Liver (tissue), 3 donors: ENCODE data around the gene LARGE1.

Source experiments
- ATF3 ChIP-seq: IDR thresholded peaks from 2 replicates; pipeline ENCODE4 v1.6.1; 2016; ENCODE audit warnings: antibody characterized with exemption
- FOXA1 ChIP-seq: IDR thresholded peaks from 2 replicates; pipeline ENCODE4 v1.6.1; 2016; ENCODE audit warnings: antibody characterized with exemption
- JUND ChIP-seq, 2 donors: IDR thresholded peaks; 2 replicates each; pipeline ENCODE4 v1.6.1; 2016; ENCODE audit warnings: antibody characterized with exemption in 2 of 2
- MAX ChIP-seq: IDR thresholded peaks from 2 replicates; pipeline ENCODE4 v1.6.1; 2016; ENCODE audit warnings: antibody characterized with exemption
- RAD21 ChIP-seq, 2 donors: IDR thresholded peaks; 2 replicates each; pipeline ENCODE4 v1.6.1; 2016; ENCODE audit warnings: antibody characterized with exemption in 2 of 2, mild to moderate bottlenecking in 2 of 2
- TAF1 ChIP-seq: conservative IDR thresholded peaks from 2 replicates; pipeline ENCODE4 v1.6.1; 2016; ENCODE audit warnings: antibody characterized with exemption, mild to moderate bottlenecking
- YY1 ChIP-seq: IDR thresholded peaks from 2 replicates; pipeline ENCODE4 v1.6.1; 2016; ENCODE audit warnings: antibody characterized with exemption, mild to moderate bottlenecking
- TF ChIP-seq, protein P1 (sequence below): fragments of 150-350 bp; IDR thresholded peaks from 2 replicates; pipeline ENCODE4 v1.5.1; 2017; ENCODE audit warnings: improper control_type of control experiment, low read depth, low read length; ENCODE audit not compliant: missing input control
- TF ChIP-seq, protein P2 (sequence below): IDR thresholded peaks from 2 replicates; pipeline ENCODE4 v1.6.1; 2016; ENCODE audit warnings: antibody characterized with exemption, mild to moderate bottlenecking
- donor health status: healthy.
- donor health status: healthy.

- TF ChIP-seq, protein P1, sequence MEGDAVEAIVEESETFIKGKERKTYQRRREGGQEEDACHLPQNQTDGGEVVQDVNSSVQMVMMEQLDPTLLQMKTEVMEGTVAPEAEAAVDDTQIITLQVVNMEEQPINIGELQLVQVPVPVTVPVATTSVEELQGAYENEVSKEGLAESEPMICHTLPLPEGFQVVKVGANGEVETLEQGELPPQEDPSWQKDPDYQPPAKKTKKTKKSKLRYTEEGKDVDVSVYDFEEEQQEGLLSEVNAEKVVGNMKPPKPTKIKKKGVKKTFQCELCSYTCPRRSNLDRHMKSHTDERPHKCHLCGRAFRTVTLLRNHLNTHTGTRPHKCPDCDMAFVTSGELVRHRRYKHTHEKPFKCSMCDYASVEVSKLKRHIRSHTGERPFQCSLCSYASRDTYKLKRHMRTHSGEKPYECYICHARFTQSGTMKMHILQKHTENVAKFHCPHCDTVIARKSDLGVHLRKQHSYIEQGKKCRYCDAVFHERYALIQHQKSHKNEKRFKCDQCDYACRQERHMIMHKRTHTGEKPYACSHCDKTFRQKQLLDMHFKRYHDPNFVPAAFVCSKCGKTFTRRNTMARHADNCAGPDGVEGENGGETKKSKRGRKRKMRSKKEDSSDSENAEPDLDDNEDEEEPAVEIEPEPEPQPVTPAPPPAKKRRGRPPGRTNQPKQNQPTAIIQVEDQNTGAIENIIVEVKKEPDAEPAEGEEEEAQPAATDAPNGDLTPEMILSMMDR = no peak
- no peak for TF ChIP-seq FOXA1
- no peak for TF ChIP-seq YY1
- TF ChIP-seq RAD21 (IDR thresholded peaks at IDR 0.05) = no peak
- no peak for TF ChIP-seq JUND (IDR thresholded peaks at IDR 0.05)
- no peak for TF ChIP-seq TAF1
- TF ChIP-seq, protein P2, sequence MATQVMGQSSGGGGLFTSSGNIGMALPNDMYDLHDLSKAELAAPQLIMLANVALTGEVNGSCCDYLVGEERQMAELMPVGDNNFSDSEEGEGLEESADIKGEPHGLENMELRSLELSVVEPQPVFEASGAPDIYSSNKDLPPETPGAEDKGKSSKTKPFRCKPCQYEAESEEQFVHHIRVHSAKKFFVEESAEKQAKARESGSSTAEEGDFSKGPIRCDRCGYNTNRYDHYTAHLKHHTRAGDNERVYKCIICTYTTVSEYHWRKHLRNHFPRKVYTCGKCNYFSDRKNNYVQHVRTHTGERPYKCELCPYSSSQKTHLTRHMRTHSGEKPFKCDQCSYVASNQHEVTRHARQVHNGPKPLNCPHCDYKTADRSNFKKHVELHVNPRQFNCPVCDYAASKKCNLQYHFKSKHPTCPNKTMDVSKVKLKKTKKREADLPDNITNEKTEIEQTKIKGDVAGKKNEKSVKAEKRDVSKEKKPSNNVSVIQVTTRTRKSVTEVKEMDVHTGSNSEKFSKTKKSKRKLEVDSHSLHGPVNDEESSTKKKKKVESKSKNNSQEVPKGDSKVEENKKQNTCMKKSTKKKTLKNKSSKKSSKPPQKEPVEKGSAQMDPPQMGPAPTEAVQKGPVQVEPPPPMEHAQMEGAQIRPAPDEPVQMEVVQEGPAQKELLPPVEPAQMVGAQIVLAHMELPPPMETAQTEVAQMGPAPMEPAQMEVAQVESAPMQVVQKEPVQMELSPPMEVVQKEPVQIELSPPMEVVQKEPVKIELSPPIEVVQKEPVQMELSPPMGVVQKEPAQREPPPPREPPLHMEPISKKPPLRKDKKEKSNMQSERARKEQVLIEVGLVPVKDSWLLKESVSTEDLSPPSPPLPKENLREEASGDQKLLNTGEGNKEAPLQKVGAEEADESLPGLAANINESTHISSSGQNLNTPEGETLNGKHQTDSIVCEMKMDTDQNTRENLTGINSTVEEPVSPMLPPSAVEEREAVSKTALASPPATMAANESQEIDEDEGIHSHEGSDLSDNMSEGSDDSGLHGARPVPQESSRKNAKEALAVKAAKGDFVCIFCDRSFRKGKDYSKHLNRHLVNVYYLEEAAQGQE = no peak
- TF ChIP-seq MAX = no peak
- TF ChIP-seq ATF3 = no peak
Measured at GRCh38 chr22:33300165-33300564, 620.1 kb downstream of the LARGE1 start.
